T47D (cell line): Measurements from ENCODE around the gene RFC1.
"Not testable (repeated sequence)": the region's sequence is repeated elsewhere in the genome, so short reads cannot be mapped to it uniquely, and the experiment has no call there.

Experiments
- DNase-seq, 2 experiments: peaks; one replicate each; pipeline versions ENCODE4 v3.0.0 to v3.0.0-alpha.2; 2011 to 2012; ENCODE audit warnings: low read depth in 1 of 2, low spot score in 1 of 2
- JUND ChIP-seq: IDR thresholded peaks from 2 replicates; pipeline ENCODE4 v1.6.1; 2012; ENCODE audit warnings: low read depth
- in situ Hi-C: cut with HindIII; loops from 2 replicates; pipeline ENCODE4 v1.10.0; 2016; ENCODE audit warnings: low sequenced_read_pairs, low pct_unique_long_range_greater_than_20kb

RFC1 gene

DNA sequence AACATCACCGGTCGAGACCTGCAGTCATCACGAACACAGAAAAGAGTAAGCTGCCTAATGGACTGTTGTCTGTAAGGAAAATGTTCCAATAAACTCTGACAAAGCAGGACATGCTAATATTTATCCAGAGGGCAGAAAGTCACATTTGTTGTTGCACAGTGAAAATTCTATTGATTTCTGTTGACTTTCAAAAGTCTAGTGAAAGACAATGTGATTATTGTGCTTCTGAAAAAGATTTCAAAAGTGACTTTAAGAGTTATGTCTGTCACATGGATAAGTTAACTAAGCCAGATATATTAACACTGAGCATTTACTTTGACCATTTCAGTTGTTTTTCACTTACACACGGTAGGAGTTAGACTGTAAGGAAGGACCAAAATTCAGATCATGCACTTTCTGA lies 9.3 kb upstream of the RFC1 start:
- no peak for DNase-seq
- TF ChIP-seq JUND: no peak
- in situ Hi-C loops: no loop called here

DNA sequence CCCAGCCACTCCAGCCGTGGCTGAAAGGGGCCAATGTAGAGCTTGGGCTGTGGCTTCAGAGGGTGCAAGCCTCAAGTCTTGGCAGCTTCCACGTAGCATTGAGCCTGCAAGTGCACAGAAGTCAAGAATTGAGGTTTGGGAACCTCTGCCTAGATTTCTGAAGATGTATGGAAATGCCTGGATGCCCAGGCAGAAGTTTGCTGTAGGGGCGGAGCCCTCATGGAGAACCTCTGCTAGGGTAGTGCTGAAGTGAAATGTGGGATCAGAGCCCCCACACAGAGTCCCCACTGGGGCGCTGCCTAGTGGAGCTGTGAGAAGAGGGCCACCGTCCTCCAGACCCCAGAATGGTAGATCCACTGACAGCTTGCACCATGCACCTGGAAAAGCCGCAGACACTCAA lies 5.0 kb upstream of the RFC1 start:
- in situ Hi-C loops: not testable (repeated sequence)

DNA sequence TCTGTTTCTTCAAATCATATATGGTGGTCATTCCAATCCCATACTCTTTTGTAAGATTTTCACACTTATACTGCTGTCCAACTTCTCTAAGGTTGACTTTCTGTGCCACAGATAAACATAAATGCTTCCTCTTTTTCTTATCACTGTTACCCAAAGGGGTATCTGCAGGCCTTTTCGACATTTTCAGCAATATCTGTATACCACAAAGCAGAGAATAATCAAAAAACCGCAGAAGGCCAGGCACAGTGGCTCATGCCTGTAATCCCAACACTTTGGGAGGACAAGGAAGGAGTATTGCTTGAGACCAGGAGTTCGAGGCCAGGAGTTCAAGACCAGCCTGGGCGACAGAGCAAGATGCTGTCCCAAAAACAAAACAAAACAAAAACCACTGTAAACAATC lies 3.1 kb upstream of the RFC1 start:
- in situ Hi-C loops: no loop called here
- DNase-seq: no peak
- TF ChIP-seq JUND: no peak

More for the DNA sequence above, 5.0 kb upstream of the RFC1 start:
- DNase-seq: not testable (repeated sequence)

DNA sequence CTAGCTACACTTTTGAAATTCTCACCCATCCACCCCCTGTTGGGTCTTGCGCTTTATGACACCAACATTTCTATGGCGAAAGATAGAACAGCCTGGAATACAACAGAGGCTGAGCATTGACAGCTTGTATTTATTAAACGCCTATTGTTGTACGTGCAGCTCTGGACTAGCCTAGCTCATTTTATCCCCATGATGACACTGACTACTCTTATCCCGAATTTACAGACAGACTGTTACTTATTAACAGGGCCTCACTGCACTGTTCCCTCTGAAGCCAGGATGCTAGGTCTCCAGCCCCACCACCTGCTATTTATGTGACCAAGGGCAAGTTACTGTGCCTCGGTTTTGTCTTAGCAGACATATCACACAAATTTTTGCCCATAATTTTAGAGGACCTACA lies 1.0 kb upstream of the RFC1 start:
- in situ Hi-C loops: no loop called here
- TF ChIP-seq JUND: no peak
- DNase-seq: no peak

DNA sequence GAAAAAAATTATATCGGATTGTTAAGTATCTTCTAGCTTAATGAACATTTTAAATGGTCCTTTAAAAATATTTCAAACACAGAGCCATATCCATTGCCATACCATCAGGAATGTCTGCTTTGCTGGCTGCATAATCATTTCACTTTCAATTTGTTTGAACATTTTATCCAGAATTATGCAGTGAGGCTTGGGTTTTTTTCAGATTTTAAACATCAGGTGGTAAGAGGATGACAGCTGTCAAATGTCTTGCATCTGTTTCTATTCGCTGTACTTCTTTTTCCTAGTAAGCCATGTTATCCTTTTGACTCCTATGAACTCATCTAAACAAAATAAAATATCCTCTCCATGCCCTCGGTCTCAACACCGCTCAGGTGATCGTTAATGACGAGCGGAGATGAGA lies 802 bp downstream of the RFC1 start:
- DNase-seq: no peak
- in situ Hi-C loops: no loop called here
- TF ChIP-seq JUND: no peak

DNA sequence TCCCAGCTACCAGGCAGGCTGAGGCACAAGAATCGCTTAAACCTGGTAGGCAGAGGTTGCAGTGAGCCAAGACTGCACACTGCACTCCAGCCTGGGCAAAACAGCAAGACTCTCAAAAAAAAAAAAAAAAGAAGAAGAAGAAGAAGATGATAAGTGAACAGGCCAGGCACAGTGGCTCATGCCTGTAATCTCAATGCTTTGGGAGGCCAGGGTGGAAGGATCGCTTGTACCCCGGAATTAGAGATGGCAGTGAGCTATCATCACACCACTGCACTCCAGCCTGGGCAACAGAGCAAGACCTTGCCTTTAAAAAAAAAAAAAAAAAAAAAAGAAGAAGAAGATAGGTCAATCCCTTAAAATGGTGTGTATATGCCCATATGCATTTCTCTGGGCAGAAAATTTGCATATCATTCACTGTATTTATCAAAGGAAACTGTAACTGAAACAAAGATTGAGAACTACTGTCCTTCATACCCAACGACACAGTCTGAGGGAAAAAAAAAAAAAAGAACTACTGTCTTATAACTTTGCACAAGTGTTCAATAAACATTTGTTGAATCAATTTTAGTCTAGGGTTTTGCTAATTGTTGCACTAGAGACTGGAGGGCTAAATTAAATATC lies 2.3 kb downstream of the RFC1 start:
- DNase-seq: no peak
- in situ Hi-C loops: no loop called here
- TF ChIP-seq JUND: no peak

DNA sequence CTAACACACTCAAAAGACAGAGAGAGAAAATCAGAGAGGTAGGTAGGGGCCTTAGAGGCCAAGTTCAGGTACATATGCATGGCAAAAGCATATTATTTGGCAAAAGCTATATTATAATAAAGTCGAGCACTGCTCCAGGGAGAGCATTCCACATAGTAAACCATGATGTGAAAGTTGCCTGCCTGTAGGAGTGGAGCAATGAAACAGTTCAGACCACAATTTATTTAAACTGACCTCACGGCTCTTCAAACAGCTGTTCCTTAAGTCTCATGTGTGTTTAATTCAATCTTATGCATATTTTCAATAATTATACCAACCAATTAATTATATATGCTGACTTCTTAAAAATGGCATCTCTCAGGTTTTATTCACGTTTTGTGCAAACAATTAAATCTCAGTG lies 3.3 kb downstream of the RFC1 start:
- no peak for DNase-seq
- in situ Hi-C loops: no loop called here
- TF ChIP-seq JUND: no peak

DNA sequence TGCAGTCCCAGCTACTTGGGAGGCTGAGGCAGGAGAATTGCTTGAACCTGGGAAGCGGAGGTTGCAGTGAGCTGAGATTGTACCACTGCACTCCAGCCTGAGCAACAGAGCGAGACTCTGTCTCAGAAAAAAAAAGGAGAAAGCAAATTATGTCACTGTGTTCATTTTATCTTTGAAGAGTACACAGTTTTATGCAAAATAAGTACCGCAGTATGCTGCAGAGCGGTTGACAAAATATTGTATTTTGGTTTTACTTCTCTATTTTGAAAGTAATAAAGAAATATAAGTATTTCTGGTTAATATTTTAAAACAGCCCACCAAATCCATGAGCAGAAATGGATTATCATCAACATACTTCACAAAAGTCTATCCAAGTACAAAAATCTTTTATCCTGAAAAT lies 5.6 kb downstream of the RFC1 start:
- in situ Hi-C loops, DNase-seq: not testable (repeated sequence)

DNA sequence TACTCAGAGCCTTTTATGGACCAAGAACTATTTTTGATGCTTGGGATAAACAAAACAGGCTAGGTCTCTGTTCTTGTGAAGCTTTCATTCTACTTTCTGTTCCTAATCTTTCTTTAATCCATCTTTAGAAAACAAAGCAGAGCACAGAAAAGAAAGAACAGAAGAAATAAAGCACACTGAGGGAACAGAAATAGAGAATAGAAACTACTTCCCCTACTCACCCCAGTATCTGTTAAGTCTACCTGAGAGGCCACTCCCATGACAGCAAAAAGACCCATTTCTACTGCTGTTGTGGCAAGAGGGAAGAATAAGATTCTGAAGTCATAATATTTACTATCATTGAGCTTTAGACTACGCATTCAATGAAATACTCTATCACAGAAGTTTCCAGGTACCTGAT lies 9.2 kb downstream of the RFC1 start:
- in situ Hi-C loops: no loop called here
- no peak for DNase-seq
- no peak for TF ChIP-seq JUND

DNA sequence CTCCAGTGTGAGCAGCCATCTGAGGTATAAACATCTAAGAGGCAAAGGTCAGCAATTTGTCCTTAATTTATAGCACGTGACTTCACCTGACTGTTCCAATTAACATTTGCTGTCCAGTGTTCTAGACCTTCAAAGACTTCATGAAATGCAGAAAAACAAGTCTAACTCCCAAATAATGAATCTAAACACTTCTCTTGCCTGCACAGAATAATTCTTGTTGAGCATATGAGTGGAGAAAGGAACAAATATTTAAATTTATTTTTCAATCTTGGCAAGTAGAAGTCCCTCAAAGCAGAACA lies 12.0 kb downstream of the RFC1 start:
- no peak for TF ChIP-seq JUND
- in situ Hi-C loops: no loop called here
- no peak for DNase-seq

DNA sequence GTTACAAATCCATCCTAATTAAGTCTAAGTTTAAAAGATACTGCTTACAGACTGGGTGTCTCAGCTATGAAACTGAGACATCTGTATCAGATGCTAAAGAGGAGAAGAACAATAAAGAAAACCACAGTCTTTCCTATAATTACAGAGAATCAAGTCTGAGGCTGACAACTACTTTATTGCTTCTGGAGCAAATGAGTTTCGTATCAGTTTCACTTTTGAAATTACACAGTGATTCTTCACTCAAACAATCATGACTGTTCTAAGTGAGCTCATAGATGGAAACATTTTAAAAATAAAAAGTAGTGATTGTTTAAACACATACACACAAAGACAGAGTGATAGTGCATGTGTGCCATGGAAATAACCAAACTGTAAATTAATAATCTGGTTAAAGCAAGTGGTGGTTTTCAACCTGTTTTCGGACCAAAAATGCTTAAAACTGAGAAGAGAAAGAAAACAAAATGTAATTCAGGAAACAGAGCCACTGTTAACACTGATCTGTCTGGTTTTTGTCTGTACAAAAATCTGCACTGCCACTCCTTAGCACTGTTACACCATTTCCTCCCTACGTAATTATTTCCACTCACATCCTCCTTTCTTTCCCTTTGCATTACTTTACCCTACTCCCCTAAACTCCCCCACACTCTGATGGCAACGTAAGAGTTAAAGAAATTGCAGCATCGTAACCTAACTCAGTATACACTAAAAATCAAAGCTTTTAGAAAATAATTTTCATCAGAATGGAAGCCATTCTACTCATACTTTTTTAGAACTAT lies 12.5 kb downstream of the RFC1 start:
- no peak for DNase-seq
- in situ Hi-C loops: no loop called here

DNA sequence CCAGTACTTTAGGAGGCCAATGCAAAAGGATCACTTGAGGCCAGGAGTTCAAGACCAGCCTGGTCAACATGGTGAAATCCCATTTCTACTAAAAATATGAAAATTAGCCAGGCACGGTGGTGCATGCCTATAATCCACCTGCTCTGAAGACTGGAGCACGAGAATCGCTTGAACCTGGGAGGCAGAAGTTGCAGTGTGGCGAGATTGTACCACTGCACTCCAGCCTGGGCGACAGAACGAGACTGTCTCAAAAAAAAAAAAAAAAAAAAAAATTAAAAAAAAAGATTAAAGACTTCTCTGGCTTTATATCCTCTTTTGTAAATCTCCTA lies 13.0 kb downstream of the RFC1 start:
- DNase-seq, in situ Hi-C loops: not testable (repeated sequence)

More for the DNA sequence above, 12.5 kb downstream of the RFC1 start:
- TF ChIP-seq JUND: no peak

DNA sequence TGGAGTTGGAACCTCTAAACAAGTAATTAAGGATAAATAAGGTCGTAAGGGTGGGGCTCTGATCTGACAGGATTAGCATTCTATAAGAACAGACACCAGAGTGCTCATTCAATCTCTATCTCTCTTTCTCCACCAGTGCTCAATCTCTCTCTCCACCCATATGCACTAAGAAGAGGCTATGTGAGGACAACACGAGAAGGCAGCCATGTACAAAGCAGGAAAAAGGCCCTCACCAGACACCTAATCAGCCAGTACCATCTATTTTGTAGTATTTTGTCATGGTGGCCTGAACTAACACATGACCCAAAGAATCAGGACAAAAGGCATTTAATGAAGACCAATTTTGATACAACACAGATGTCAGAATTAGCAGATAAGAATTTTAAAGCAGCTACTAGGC lies 16.8 kb downstream of the RFC1 start:
- no peak for TF ChIP-seq JUND
- in situ Hi-C loops: no loop called here
- DNase-seq: no peak
